NCI-H128 (cell line): Measurements from ENCODE around the gene AIP.
"Not testable (repeated sequence)": the region's sequence is repeated elsewhere in the genome, so short reads cannot be mapped to it uniquely, and the experiment has no call there.

ENCODE experiments used
- DNase-seq: peaks from one replicate; lab custom pipeline; 2025; ENCODE audit not compliant: unreplicated experiment; lab: John Stamatoyannopoulos, UW

The AIP gene

DNA sequence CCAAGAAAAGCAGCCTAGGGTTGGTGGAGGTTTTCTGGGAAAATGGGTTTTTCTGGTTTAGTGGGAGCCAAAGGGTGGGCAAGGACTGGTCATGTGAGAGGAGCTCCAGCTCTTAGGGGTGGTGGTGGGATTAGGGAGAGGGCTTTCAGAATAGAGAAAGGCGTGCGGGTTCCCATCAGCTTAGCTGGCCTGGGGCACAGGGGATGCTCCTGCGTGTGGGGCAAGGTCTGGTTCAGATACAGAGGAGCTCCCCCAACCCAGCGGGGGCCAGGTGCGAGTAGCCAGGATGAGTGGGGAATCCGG is 14.4 kb upstream of the AIP start:
- DNase-seq = no peak

DNA sequence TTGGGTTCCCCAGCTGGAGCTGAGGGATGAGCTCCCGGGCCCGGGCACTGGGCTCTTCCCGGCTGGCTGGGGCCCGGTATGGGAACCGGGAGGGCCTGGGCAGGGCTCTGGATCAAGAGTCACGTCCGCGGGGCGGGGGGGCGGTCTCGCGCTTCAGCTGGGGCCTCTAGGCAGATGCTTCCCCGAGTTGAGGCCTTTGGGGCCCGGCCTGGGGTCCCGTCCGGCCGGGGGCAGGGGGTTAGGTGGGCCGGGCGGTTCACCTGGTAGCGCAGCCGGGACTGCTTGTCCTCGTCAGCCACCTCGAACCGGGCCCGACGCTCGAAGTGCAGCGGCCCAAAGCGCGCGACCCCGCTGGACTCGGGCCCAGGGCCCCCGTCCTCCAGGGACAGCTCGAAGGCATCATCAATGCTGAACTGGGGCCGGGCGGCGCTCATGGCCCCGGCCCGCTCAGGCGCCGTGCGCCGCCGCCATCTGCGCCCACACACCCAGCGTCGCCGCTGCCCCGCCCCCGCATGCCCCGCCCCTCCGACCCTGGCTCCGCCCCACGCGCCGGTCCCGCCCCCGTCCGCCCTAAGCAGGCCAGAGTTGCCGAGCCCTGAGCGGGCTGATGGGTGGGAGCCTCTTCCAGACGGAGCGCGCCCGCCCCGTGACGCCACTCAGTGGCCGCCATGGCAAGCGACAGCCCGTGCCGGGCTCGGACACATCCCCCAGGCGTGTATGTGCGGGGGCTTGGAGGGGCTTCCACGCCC is 13.9 kb upstream of the AIP start, which contains the start of gene TMEM134:
TSS of gene TMEM134 (minus strand) at position 493 of the 749 bp plus-strand sequence. CDS start at position 434, 59 bp downstream.
- peak; percentile 69 for DNase-seq

DNA sequence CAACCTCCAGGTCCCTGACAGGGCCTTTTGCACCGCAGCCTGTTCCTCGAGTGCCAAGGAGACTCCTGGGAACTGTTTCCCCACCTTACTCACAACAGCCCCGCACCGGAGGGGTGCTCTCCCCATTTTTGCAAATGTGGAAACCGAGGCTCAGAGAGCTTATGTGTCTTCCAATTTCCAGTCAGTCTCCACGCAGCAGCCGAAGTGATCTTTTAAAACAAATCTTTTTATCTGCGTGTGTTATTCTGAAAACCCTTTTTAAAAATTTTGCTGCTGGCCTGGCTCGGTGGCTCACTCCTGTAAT is 13.4 kb upstream of the AIP start:
- no peak for DNase-seq

DNA sequence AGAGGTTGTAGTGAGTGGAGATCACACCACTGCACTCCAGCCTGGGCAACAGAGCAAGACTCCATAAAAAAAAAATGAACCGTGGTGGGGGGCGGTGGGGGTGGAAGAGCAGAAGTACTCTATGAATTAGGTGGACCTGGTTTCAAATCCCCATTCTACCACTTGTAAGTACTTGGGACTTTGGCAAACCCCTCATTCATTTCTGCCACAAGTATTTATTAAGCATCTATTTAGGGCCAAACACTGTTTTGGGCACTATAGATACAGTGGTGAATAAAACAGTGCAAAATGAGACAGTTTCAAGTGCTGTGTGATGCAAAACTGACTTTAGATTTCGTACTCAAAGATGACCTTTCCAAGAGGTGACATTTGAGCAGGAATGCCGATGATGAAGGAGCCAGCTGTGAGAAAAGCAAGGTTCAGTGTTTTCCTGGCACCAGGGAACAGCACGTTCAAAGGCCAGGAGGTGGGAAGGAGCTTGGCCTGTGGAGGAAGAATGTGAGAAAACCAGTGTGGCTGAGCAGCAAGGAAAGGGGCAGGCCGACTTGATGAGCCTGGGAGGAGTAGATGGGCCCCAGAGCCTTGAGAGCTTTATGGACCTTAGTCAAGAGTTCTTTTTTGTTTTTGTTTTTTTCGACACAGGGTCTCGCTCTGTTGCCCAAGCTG is 12.4 kb upstream of the AIP start:
- no peak for DNase-seq

DNA sequence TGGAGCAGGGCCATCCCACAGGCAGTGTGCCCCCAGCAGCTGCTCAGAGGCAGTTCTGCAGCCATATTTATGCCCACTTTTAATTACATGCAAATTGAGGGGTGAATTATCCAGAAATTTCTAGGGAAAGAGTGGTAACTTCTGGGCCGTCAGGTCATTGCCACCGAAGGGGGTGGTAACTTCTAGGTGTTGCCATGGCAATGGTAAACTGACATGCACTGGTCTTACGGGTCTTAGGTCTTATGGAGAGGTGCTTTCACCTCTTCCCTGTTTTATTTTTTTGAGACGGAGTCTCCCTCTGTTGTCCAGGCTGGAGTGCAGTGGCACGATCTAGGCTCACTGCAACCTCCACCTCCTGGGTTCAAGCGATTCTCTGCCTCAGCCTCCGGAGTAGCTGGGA is 9.9 kb upstream of the AIP start:
- DNase-seq = no peak

DNA sequence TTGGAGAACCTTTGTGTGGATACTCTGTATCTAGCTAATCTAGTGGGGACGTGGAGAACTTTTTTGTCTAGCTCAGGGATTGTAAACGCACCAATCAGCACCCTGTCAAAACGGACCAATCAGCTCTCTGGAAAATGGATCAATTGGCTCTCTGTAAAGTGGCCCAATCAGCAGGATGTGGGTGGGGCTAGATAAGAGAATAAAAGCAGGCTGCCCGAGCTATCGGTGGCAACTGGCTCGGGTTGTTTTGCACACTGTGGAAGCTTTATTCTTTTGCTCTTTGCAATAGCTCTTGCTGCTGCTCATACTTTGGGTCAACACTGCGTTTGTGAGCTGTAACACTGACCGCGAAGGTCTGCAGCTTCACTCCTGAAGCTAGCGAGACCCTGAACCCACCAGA is 6.1 kb upstream of the AIP start:
- DNase-seq = not testable (repeated sequence)

DNA sequence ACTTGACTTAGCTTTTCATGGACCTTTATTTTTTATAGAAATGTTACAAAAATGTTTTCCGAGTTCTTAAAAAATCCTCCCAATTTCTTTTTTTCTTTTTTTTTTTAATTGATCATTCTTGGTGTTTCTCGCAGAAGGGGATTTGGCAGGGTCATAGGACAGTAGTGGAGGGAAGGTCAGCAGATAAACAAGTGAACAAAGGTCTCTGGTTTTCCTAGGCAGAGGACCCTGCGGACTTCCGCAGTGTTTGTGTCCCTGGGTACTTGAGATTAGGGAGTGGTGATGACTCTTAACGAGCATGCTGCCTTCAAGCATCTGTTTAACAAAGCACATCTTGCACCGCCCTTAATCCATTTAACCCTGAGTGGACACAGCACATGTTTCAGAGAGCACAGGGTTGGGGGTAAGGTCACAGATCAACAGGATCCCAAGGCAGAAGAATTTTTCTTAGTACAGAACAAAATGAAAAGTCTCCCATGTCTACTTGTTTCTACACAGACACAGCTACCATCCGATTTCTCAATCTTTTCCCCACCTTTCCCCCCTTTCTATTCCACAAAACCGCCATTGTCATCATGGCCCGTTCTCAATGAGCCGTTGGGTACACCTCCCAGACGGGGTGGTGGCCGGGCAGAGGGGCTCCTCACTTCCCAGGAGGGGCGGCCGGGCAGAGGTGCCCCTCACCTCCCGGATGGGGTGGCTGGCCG is 5.3 kb upstream of the AIP start:
- not testable (repeated sequence) for DNase-seq

DNA sequence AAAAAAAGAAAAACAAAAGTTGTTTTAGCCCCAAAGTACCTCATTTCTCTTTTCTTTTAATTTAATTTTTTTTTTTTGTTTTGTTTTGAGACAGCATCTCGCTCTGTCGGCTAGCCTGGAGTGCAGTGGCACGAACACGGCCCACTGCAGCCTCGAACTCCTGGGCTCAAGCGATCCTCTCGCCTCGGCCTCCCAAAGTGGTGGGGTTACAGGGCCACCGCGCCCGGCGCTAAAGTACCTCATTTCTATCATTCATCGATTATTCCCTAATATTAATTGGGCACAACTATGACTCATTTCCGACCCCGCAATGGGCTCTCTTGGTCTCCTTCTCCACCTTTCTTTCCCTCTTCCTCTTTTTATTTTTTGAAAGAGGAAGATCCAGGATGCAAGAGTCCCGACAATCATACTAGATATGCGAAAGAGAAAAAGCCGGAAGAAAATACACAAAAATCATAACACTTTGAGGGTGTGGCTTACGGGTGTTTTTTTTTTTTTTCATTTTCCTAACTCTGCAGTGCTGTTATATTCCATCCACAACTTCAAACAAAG is 475 bp upstream of the AIP start:
- DNase-seq = no peak

DNA sequence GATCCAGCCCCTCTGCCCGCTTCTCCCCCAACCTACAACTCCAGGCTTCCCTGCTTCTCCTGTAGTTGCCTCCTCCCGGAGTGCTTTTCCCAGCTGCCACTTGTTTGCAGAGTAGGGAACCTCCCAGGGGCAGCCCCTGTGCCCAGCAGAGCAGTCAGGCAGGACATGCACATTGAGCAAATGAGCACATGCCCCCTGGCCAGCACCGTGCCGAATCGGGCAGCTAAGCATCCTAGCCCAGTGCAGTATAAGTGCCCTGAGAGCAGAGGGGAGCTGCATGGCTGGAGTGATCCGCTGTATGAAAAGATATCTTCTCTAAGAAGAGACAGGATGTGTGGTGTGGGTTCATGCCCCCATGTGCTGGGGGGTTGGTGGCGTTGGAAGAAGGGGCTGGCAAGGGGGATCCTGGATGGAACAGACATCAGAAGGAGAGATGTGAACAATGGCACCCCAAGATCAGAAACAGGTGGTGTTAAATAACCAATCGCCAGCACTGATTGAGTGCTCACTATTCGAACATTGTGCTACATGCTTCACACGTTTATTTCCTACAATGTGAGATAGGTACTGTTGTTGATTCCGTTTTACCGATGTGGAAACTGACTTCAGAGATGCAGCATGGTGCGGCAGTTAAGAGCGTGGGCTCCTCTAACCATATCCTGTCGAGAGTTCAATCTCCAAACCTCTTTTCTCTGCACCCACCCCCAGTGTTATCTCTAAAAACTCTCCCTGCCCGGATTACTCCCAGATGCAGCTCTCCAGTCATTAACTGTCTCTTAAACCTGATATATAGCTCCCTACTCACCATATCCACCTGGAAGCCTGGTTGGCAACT is 1.2 kb downstream of the AIP start:
- no peak for DNase-seq

DNA sequence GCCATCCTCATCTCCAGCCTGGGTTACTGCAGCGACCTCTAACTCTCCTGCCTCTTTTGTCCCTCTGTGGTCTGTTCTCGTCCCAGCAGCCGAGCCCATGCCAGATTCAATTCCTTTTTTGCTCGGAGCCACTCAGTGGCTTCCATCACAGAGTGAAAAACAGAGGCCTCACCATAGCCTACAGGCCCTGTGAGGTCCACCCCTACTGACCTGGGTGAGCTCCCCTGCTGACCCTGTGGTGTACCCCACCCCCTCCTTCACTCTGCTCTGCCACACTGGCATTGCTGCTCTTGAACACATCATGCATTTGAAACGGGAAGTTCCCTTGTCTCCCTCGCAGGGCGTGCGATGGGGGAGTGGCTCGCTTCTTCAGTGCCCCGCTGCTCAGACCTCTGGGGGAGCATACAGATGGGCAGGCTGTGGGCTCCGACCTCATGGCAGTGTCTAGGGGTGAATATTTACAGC is 2.1 kb downstream of the AIP start:
- no peak for DNase-seq

DNA sequence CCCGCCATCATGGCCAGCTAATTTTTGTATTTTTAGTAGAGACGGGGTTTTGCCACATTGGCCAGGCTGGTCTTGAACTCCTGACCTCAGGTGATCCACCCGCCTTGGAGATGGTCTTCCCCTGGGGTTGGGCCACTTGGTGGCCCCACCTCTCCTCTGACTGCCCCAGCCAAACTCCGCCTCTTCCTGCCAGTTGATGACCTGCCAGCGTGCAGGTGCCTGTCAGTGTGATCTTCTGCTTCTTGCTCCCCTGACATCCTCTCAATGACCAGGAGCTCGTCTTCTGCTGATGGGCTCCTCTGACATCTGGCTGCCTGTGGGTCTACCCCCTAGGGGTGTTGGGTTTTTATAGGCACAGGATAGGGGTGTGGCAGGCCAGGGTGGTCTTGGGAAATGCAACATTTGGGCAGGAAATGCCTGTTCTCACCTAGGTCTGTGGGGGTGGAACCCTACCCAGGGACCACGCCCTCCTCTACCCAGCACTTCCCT is 3.1 kb downstream of the AIP start:
- DNase-seq = not testable (repeated sequence)

DNA sequence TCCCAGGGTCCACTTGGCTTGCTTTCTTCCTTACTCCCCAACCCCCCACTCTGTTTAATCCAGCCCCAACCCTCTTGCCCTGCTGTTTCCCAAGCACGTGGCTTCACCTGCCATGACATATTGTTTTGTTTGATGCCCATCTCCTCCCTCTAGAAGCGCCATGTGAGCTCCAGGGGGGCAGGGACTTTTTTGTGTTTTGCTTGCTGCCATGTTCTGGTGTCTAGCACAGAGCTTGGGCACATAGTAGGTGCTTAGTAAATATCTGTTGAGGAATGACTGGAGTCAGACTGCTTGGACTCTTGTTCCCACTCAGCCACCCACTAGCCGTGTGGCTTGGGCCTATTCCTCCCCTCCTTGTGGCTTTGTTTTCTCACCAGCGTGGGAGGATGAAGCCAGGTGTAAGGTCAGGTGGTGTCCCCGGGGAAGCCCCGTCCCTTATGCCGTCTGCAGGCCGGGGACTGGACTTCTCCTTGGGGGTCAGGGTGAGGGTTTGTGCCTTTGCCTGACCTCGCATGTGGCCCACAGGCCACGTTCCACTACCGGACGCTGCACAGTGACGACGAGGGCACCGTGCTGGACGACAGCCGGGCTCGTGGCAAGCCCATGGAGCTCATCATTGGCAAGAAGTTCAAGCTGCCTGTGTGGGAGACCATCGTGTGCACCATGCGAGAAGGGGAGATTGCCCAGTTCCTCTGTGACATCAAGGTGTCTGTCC is 3.8 kb downstream of the AIP start:
- DNase-seq = no peak

DNA sequence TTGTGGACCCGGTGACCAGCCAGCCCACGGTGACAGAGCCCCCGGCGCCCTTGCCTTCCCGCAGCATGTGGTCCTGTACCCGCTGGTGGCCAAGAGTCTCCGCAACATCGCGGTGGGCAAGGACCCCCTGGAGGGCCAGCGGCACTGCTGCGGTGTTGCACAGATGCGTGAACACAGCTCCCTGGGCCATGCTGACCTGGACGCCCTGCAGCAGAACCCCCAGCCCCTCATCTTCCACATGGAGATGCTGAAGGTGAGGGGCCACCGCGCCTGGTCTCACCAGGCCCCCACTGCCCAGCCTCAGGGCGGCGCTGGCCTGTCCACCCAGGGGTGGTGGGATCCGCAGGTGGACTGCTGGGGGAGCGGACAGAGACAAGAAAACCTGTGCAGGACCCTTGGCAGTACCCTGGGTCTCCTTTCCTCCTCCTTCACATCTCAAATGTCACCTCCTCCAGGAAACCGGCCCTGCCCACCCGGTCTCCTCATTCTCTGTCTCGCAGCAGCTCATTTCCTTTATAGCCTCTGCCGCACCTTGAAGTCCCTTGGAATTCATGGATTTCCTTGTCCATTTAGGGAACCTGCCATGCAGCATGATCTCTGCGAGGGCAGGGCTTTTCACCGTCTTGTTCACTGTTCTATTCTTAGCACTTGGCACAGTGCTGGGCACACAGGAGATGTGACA is 6.5 kb downstream of the AIP start:
- DNase-seq = no peak

DNA sequence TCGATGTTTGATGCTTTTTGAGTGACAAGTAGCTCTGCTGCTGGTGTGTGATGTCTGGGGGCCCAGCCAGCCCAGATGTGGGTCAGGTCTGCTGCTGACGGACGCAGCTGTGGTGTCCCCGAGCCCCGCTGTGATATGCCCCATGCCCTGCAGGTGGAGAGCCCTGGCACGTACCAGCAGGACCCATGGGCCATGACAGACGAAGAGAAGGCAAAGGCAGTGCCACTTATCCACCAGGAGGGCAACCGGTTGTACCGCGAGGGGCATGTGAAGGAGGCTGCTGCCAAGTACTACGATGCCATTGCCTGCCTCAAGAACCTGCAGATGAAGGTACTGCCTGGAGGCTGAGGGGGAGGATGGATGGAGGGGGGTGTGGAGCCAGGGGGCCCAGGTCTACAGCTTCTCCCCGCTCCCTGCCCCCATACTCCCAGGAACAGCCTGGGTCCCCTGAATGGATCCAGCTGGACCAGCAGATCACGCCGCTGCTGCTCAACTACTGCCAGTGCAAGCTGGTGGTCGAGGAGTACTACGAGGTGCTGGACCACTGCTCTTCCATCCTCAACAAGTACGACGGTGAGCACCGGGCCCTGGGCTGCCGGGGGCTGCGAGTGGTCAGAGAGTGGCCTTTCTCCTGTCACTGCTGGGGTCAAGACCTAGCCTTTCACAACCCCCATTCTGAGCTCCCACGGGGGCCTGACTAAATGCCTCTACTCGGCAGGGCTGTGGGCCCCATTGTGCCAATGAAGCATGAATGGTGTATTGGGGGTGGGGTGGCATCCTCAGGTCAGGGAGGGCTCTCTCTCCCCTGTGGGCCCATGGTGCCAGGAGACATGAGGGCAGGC is 7.3 kb downstream of the AIP start:
- DNase-seq = no peak

DNA sequence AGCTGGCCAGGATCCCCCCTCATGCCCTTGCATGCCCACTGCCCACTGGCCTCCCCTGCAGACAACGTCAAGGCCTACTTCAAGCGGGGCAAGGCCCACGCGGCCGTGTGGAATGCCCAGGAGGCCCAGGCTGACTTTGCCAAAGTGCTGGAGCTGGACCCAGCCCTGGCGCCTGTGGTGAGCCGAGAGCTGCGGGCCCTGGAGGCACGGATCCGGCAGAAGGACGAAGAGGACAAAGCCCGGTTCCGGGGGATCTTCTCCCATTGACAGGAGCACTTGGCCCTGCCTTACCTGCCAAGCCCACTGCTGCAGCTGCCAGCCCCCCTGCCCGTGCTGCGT is 7.9 kb downstream of the AIP start:
- DNase-seq = no peak

DNA sequence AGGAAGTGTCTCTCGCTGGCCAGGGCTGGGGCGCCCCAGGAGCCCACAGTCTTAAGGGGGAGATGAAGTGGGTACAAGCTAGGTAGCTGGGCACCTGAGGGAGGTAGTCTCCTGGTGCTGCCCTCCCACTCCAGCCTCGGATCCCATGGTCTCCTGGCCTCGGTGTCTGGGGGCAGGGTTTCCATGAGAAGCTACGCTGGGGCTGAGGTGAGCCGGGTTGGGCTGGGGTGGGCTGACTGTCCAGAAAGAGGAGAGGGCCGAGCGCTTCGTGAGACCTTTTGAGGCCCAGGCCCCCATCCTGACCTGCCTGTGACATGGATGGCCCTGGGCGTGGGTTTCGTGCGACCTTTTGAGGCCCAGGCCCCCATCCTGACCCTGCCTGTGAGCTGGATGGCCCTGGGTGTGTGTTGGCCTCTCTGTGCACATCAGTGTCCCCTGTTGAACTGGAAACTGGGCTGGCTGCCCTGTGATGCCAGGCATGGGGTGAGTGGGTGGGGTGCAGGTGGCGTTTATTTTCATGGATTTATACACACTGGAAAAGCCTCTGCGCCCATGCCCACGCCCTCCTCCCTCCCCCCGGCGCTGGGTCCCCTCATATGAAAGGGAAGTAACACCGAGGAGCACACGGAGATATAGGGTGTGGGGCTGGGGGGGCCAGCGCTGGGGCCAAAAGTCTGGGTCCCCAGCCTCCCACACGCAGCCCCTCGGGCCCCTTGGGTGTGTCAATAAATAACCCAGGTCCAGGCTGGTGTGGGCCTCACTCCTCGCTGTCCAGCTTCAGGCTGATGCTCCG is 8.6 kb downstream of the AIP start:
- no peak for DNase-seq

DNA sequence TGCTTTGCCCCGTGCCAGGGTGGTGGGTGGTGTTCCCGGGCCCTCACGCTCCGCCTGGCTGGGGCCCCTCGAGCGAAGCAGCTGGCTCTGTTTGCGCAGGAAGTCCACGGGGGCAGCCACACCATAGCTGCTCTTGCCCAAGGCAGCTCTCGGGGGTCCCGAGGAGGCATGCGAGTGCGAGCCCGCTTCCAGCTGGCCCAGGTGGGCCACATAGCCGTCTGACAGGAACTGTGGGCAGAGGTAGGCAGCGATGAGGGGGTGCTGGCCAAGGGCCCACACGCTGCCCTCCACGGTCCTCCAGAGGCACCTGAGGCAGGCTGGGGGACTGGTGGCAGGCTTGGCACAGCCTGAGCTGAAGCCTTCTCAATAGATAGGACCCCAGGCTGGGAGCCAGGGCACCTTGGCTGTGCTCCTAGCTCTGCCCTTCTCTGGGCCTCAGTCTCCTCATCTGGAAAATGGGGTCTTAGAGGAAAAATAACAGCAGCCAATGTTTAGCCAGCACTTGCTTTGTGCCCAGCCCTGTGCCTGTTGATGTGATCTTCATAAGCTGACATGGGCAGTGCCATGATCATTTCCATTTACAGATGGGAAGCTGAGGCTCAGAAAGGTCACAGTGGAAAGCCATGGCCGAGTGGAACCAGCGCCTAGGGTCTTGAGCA is 9.4 kb downstream of the AIP start:
- no peak for DNase-seq
